Measurements from ENCODE around the gene TRIM31. TPM values are rescaled to one million over a fixed set of nuclear protein-coding genes. Genes with fewer than 3 reads are reported as not detected.

The TRIM31 gene
- polyA plus RNA-seq, 1 of the 3 experiments (the other 2 are of a cell fraction) = not detected

DNA sequence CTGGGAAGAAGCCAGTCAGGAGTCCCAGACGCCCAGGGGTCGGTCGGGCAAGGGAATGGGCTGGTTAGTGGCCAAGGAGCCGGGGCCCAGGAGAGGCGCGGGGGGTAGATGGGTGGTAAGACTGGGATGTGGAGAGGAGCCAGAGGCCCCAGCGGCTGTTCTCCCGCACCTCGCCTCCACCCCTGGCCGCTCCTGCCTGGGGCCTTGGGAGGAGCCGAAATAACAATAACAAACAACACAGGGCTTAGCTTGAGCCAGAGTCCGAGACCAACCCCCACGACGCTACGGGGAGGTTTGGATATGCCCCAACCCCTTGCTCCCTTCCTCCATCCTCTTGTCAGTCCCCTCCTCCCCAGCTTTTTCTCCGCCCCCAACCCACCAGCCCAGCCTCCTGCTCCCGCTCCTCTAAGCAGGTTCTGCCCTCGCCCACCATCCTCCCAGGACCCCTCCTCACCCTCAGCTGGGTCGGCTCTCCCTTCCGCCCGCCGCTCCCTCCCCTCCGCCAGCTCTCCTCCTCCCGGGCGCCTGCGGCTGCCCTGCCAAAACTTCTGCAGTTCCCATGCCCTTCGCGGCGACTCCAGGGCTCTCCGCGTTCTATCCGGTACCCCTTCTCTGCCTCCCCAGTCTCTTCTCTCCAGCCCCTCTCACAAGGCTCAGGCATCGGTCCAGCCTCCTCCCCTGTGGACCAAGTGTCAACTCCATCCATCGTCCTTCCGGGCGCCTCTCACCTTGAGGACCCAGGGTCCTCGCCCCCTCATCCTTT, 38.4 kb downstream of the TRIM31 start:
- H3K4me3 ChIP-seq (ENCODE audit: low read depth in 2 of 2, low read length in 1 of 2) = no peak overlapping the region
- no peak overlapping the region for H3K9ac ChIP-seq
- H3K4me2 ChIP-seq = no peak overlapping the region
- H3K9me3 ChIP-seq = no peaks in the 10 kb centered on the region
- DNase-seq = peak; percentile 39
- no peaks in the 10 kb centered on the region; the same call in 1 of the 2 replicates for H3K27me3 ChIP-seq (ENCODE audit: insufficient read depth)
- H2AFZ ChIP-seq (ENCODE audit: low read depth) = no peak overlapping the region
- H3K4me1 ChIP-seq (ENCODE audit: control insufficient read depth in 1 of 2, insufficient read depth in 2 of 2, low read depth in 1 of 2, low read length in 1 of 2) = no peaks in the 10 kb centered on the region; a peak in 1 of 4 replicates
- TF ChIP-seq JUND (IDR thresholded peaks at IDR 0.05) = no peak
- no peak for TF ChIP-seq FOXJ3 (CRISPR knock-in tag; IDR thresholded peaks at IDR 0.05)
- no peak for TF ChIP-seq CHD2 (IDR thresholded peaks at IDR 0.05; ENCODE audit: low read length, partially characterized antibody)
- TF ChIP-seq NRF1 (IDR thresholded peaks at IDR 0.05; ENCODE audit: low read depth, low read length) = no peak
- TF ChIP-seq, protein P1, sequence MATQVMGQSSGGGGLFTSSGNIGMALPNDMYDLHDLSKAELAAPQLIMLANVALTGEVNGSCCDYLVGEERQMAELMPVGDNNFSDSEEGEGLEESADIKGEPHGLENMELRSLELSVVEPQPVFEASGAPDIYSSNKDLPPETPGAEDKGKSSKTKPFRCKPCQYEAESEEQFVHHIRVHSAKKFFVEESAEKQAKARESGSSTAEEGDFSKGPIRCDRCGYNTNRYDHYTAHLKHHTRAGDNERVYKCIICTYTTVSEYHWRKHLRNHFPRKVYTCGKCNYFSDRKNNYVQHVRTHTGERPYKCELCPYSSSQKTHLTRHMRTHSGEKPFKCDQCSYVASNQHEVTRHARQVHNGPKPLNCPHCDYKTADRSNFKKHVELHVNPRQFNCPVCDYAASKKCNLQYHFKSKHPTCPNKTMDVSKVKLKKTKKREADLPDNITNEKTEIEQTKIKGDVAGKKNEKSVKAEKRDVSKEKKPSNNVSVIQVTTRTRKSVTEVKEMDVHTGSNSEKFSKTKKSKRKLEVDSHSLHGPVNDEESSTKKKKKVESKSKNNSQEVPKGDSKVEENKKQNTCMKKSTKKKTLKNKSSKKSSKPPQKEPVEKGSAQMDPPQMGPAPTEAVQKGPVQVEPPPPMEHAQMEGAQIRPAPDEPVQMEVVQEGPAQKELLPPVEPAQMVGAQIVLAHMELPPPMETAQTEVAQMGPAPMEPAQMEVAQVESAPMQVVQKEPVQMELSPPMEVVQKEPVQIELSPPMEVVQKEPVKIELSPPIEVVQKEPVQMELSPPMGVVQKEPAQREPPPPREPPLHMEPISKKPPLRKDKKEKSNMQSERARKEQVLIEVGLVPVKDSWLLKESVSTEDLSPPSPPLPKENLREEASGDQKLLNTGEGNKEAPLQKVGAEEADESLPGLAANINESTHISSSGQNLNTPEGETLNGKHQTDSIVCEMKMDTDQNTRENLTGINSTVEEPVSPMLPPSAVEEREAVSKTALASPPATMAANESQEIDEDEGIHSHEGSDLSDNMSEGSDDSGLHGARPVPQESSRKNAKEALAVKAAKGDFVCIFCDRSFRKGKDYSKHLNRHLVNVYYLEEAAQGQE (IDR thresholded peaks at IDR 0.05; ENCODE audit: low read depth, low read length) = no peak
- TF ChIP-seq RFX5 (IDR thresholded peaks at IDR 0.05; ENCODE audit: low read length) = no peak
- no peak for TF ChIP-seq FOSL2 (IDR thresholded peaks at IDR 0.05; ENCODE audit: borderline replicate concordance, low read depth)
- no peak for TF ChIP-seq FOXM1 (IDR thresholded peaks at IDR 0.05; ENCODE audit: low read depth)
- TF ChIP-seq POLR2AphosphoS5 (IDR thresholded peaks at IDR 0.05; ENCODE audit: low read depth, low read length) = no peak
- TF ChIP-seq EP300 (IDR thresholded peaks at IDR 0.05; ENCODE audit: borderline replicate concordance in 1 of 2, low read depth in 1 of 2, low read length in 1 of 2) = no peak
- no peak for TF ChIP-seq TCF12 (IDR thresholded peaks at IDR 0.05)
- no peak for TF ChIP-seq USF2 (IDR thresholded peaks at IDR 0.05; ENCODE audit: borderline replicate concordance, low read depth, low read length)
- no peaks in the 10 kb centered on the region for H3K9me2 ChIP-seq
- H4K20me1 ChIP-seq (ENCODE audit: insufficient read depth) = no peaks in the 10 kb centered on the region
- ChIA-PET POLR2A (interaction anchor here (0.6 to 1.2 kb wide), 3 partner anchors 8 to 30 kb away, joined by 3 read pairs; partner anchors contain the start of genes POLR1H and PPP1R11), CTCF (interaction anchor here (1.2 kb wide), 1 partner anchor 57 kb away, joined by 4 read pairs; no protein-coding TSS in a partner anchor)
- H3F3A ChIP-seq (replicated peaks; ENCODE audit: insufficient read depth) = no peaks in the 10 kb centered on the region
- H3K36me3 ChIP-seq (replicated peaks in 1 of 2; ENCODE audit: control insufficient read depth in 1 of 2, insufficient read depth in 2 of 2, low read length in 1 of 2) = peaks cover 0 to 11% of the 10 kb centered on the region in 2 experiments
- no peaks in the 10 kb centered on the region for H3K79me2 ChIP-seq (ENCODE audit: insufficient read depth)
- WGBS (ENCODE audit: low lambda C conversion rate) = 61% methylated on average over 37 of the region's 37 CpGs
- no peak overlapping the region for H3K27ac ChIP-seq (ENCODE audit: low read depth in 2 of 2, low read length in 1 of 2)
